IMR-90 (cell line): ENCODE measurements around the gene CACNA2D3. TPM values are rescaled to one million over a fixed set of nuclear protein-coding genes. Genes with fewer than 3 reads are reported as not detected.

Source experiments
- ATAC-seq: fragments of 200-7000 bp; cut with Tn5 transposase; 2 replicates; pipeline ENCODE4 v1.9.1; 2020; ENCODE audit warnings: low read depth, mild to moderate bottlenecking, moderate library complexity
- BruUV-seq: library from RNA; stranded (reverse); fragments of 400-500 nt; replicated peaks from 2 replicates; lab custom pipeline; 2021; lab: Mats Ljungman, UMichigan
- CTCF ChIA-PET: fragments of 300-600 bp; formaldehyde crosslinking; extraction: SDS; loops from one replicate; lab custom pipeline; 2021; ENCODE audit warnings: antibody characterized with exemption; lab: Yijun Ruan, JAX
- POLR2A ChIA-PET: fragments of 300-600 bp; sonication (Branson Sonifier 250); formaldehyde crosslinking; loops from one replicate; lab custom pipeline; 2022; ENCODE audit warnings: antibody characterized with exemption; ENCODE audit not compliant: unreplicated experiment; lab: Charles Lee
- DNase-seq: peaks from one replicate; pipeline ENCODE4 v3.0.0; 2013
- H2AFZ ChIP-seq: replicated peaks from 2 replicates; pipeline ENCODE3; 2013; ENCODE audit warnings: low read length, mild to moderate bottlenecking; ENCODE audit not compliant: poor library complexity
- H2AK5ac ChIP-seq: 2 replicates; pipeline ENCODE4 v1.6.1; 2013; ENCODE audit warnings: low read depth, low read length, inconsistent platforms
- H2AK9ac ChIP-seq: replicated peaks from 2 replicates; pipeline ENCODE3; 2013; ENCODE audit warnings: mild to moderate bottlenecking, low read depth, low read length, moderate library complexity; ENCODE audit not compliant: poor library complexity
- H2BK120ac ChIP-seq: 2 replicates; pipeline ENCODE4 v1.6.1; 2013; ENCODE audit warnings: low read depth, low read length, inconsistent platforms
- H2BK15ac ChIP-seq: 3 replicates; pipeline ENCODE4 v1.6.1; 2013; ENCODE audit warnings: low read depth, low read length, inconsistent platforms
- H2BK20ac ChIP-seq: 2 replicates; pipeline ENCODE4 v1.6.1; 2013; ENCODE audit warnings: low read depth, mild to moderate bottlenecking, inconsistent platforms, low read length, moderate library complexity
- H2BK5ac ChIP-seq: 2 replicates; pipeline ENCODE4 v1.6.1; 2013; ENCODE audit warnings: mild to moderate bottlenecking, low read depth, low read length, inconsistent platforms; ENCODE audit not compliant: poor library complexity, severe bottlenecking
- H3K14ac ChIP-seq: replicated peaks from 2 replicates; pipeline ENCODE4 v1.6.1; 2013; ENCODE audit warnings: low read depth, low read length, inconsistent platforms
- H3K18ac ChIP-seq: 2 replicates; pipeline ENCODE4 v1.6.1; 2013; ENCODE audit warnings: low read depth, low read length, control low read depth
- H3K23ac ChIP-seq: 2 replicates; pipeline ENCODE4 v1.6.1; 2013; ENCODE audit warnings: low read depth, low read length, inconsistent platforms
- H3K27ac ChIP-seq: 2 replicates; pipeline ENCODE4 v1.5.1; 2013; ENCODE audit warnings: mild to moderate bottlenecking, control low read depth, low read length; ENCODE audit not compliant: insufficient read depth
- H3K27me3 ChIP-seq: 2 replicates; pipeline ENCODE4 v1.6.1; 2013; ENCODE audit warnings: low read length; ENCODE audit not compliant: control insufficient read depth, insufficient read depth
- H3K36me3 ChIP-seq: 2 replicates; pipeline ENCODE4 v1.6.1; 2013; ENCODE audit warnings: low read length, mixed read lengths; ENCODE audit not compliant: control insufficient read depth, insufficient read depth
- H3K4ac ChIP-seq: 2 replicates; pipeline ENCODE4 v1.6.1; 2013; ENCODE audit warnings: low read depth, low read length, inconsistent platforms
- H3K4me1 ChIP-seq: 2 replicates; pipeline ENCODE4 v1.6.1; 2013; ENCODE audit warnings: low read length, mixed read lengths; ENCODE audit not compliant: control insufficient read depth, insufficient read depth
- H3K4me2 ChIP-seq: 2 replicates; pipeline ENCODE4 v1.6.1; 2013; ENCODE audit warnings: low read depth, mild to moderate bottlenecking, control low read depth, low read length, moderate library complexity
- H3K4me3 ChIP-seq: 2 replicates; pipeline ENCODE4 v1.5.1; 2013; ENCODE audit warnings: low read depth, mild to moderate bottlenecking, control low read depth, low read length, moderate library complexity; ENCODE audit not compliant: insufficient read depth
- H3K56ac ChIP-seq: 2 replicates; pipeline ENCODE4 v1.6.1; 2013; ENCODE audit warnings: low read length, inconsistent platforms; ENCODE audit not compliant: insufficient read depth; ENCODE audit errors: extremely low read depth
- H3K79me1 ChIP-seq, 2 experiments: 2 replicates each; pipeline ENCODE4 v1.6.1; 2013; ENCODE audit warnings: low read length in 2 of 2, inconsistent platforms in 1 of 2, low read depth in 1 of 2
- H3K9ac ChIP-seq: 2 replicates; pipeline ENCODE4 v1.6.1; 2013; ENCODE audit warnings: low read depth, low read length, control low read depth
- H3K9me1 ChIP-seq: 2 replicates; pipeline ENCODE4 v1.6.1; 2013; ENCODE audit warnings: low read length, inconsistent platforms; ENCODE audit not compliant: insufficient read depth
- H3K9me3 ChIP-seq: 2 replicates; pipeline ENCODE4 v1.6.1; 2013; ENCODE audit warnings: low read length; ENCODE audit not compliant: control insufficient read depth, insufficient read depth
- H4K20me1 ChIP-seq: 2 replicates; pipeline ENCODE4 v1.6.1; 2013; ENCODE audit warnings: low read length, inconsistent platforms; ENCODE audit not compliant: insufficient read depth
- H4K5ac ChIP-seq: 2 replicates; pipeline ENCODE4 v1.6.1; 2013; ENCODE audit warnings: mild to moderate bottlenecking, low read depth, low read length, control low read depth
- H4K8ac ChIP-seq, 2 experiments: 2 replicates each; pipeline ENCODE4 v1.6.1; 2013; ENCODE audit warnings: low read depth in 2 of 2, low read length in 2 of 2, control low read depth in 1 of 2, inconsistent platforms in 1 of 2
- H4K91ac ChIP-seq: 2 replicates; pipeline ENCODE4 v1.6.1; 2013; ENCODE audit warnings: low read depth, low read length, inconsistent platforms; ENCODE audit not compliant: insufficient read depth
- CEBPB ChIP-seq: IDR thresholded peaks from 2 replicates; pipeline ENCODE4 v1.6.1; 2012; ENCODE audit warnings: low read depth, low read length, improper control_type of control experiment
- CHD1 ChIP-seq: IDR thresholded peaks from 2 replicates; pipeline ENCODE4 v1.6.1; 2012; ENCODE audit warnings: low read depth, low read length, improper control_type of control experiment
- FOS ChIP-seq: fragments of 150-350 bp; IDR thresholded peaks from 2 replicates; pipeline ENCODE4 v1.6.1; 2016; ENCODE audit warnings: low read depth, low read length
- MAZ ChIP-seq: IDR thresholded peaks from 2 replicates; pipeline ENCODE4 v1.6.1; 2012; ENCODE audit warnings: low read depth, mild to moderate bottlenecking, low read length, improper control_type of control experiment, moderate library complexity, borderline replicate concordance
- MXI1 ChIP-seq: IDR thresholded peaks from 2 replicates; pipeline ENCODE4 v1.6.1; 2012; ENCODE audit warnings: low read depth, mild to moderate bottlenecking, low read length, moderate library complexity, borderline replicate concordance
- NFE2L2 ChIP-seq: fragments of 150-350 bp; IDR thresholded peaks from 2 replicates; pipeline ENCODE4 v1.6.1; 2016; ENCODE audit warnings: low read depth, mild to moderate bottlenecking, low read length
- POLR2A ChIP-seq: IDR thresholded peaks from 2 replicates; pipeline ENCODE4 v1.6.1; 2012; ENCODE audit warnings: mild to moderate bottlenecking, low read depth, low read length
- RCOR1 ChIP-seq: IDR thresholded peaks from 2 replicates; pipeline ENCODE4 v1.6.1; 2012; ENCODE audit warnings: mild to moderate bottlenecking, low read length, improper control_type of control experiment; ENCODE audit not compliant: insufficient replicate concordance
- SMC3 ChIP-seq: fragments of 150-350 bp; IDR thresholded peaks from 2 replicates; pipeline ENCODE4 v1.6.1; 2016; ENCODE audit warnings: low read depth, mild to moderate bottlenecking, antibody characterized with exemption, low read length, moderate library complexity
- WGBS, 2 experiments: methylation state at CpG; one replicate each; pipeline versions ENCODE4 v1.1.5 to v1.1.7; 2013; ENCODE audit warnings: missing lambda C conversion rate in 2 of 2; ENCODE audit not compliant: insufficient read length in 1 of 2; ENCODE audit errors: extremely low coverage in 2 of 2; 5-methylcytosine and 5-hydroxymethylcytosine counted together
- dilution Hi-C: fragments of 300-500 bp; cut with HindIII; formaldehyde crosslinking; loops from one replicate; pipeline ENCODE4 v1.14.3; 2018; ENCODE audit warnings: low sequenced_read_pairs; ENCODE audit not compliant: unreplicated experiment
- in situ Hi-C: fragments of 300-500 bp; cut with MboI; formaldehyde crosslinking; loops from 3 replicates; pipeline ENCODE4 v1.14.3; 2019; ENCODE audit warnings: low sequenced_read_pairs, inconsistent platforms, mixed read lengths
- intact Hi-C: fragments of 100-400 bp; cut with micrococcal nuclease; formaldehyde crosslinking; loops from 2 replicates; pipeline ENCODE4 v1.10.0; 2022
- polyA plus RNA-seq, 3 experiments: library from polyadenylated mRNA; depleted of rRNA; stranded (reverse); fragments of >200 nt; gene quantifications; 2 replicates each; pipeline ENCODE4 v1.2.3, GENCODE V29; 2012; ENCODE audit warnings: low replicate concordance in 1 of 3
- total RNA-seq: library from RNA; depleted of rRNA; stranded (reverse); fragments of >200 nt; gene quantifications from 2 replicates; pipeline ENCODE4 v1.2.3, GENCODE V29; 2012
- TF ChIP-seq, protein P1 (sequence below): conservative IDR thresholded peaks from 2 replicates; pipeline ENCODE4 v1.5.1; 2012; ENCODE audit warnings: mild to moderate bottlenecking, low read depth, low read length, improper control_type of control experiment

CACNA2D3 gene
- total and polyA plus RNA-seq, 2 of the 4 experiments (the other 2 are of a cell fraction): 0.36 to 0.41 TPM

DNA sequence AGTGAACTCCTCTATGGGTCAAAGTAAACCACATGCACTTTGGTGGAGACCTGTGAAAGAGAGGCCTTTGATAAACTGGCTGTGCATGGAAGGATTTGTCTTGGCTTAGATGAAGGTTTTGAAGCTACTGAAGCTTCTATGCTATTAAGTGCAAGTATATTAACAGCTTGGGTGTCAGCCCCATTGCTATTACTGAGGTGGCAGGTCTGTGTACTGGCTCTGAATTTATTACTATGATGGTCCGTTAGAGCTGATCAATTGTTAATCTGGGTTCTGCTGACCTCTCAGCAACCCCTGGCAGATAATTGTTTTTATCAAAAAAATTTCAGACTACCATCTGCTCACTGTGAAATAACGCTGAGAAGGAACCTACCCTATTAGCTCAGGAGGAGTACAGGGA lies 268.2 kb downstream of the CACNA2D3 start:
- Histone ChIP-seq H3K23ac (no peak overlapping the region), H2BK5ac (no peak overlapping the region), H3K9me1 (no peaks in the 10 kb centered on the region), H4K91ac (no peak overlapping the region), H3K79me1 (no peaks in the 10 kb centered on the region), H3K4me2 (no peak overlapping the region), H3K14ac (no peak overlapping the region), H3K4me1 (no peaks in the 10 kb centered on the region), H3K56ac (no peak overlapping the region), H2AK9ac (no peak overlapping the region), H3K27ac (no peak overlapping the region), H4K5ac (no peak overlapping the region), H3K4me3 (no peak overlapping the region), H3K9me3 (peaks cover 17% of the 10 kb centered on the region), H2BK15ac (no peak overlapping the region), H4K20me1 (no peaks in the 10 kb centered on the region), H4K8ac (no peak overlapping the region), H3K18ac (no peak overlapping the region), H2BK120ac (no peak overlapping the region), H2BK20ac (no peak overlapping the region), H3K27me3 (no peaks in the 10 kb centered on the region), H2AFZ (no peak overlapping the region), H3K4ac (no peak overlapping the region), H2AK5ac (no peak overlapping the region), H3K9ac (no peak overlapping the region), H3K36me3 (no peaks in the 10 kb centered on the region)
- intact Hi-C loops (no loop called here), dilution Hi-C loops (no loop called here), in situ Hi-C loops (no loop called here)
- no TSS peak for BruUV-seq
- ChIA-PET CTCF (interaction anchor here (0.6 kb wide), 1 partner anchor 387 kb away, joined by 3 read pairs; no protein-coding TSS in a partner anchor), POLR2A (no interaction called here)
- TF ChIP-seq MAZ (no peak), CEBPB (no peak), SMC3 (no peak), MXI1 (no peak), FOS (no peak), RCOR1 (no peak), CHD1 (no peak), POLR2A (no peak), NFE2L2 (no peak)
- TF ChIP-seq, protein P1, sequence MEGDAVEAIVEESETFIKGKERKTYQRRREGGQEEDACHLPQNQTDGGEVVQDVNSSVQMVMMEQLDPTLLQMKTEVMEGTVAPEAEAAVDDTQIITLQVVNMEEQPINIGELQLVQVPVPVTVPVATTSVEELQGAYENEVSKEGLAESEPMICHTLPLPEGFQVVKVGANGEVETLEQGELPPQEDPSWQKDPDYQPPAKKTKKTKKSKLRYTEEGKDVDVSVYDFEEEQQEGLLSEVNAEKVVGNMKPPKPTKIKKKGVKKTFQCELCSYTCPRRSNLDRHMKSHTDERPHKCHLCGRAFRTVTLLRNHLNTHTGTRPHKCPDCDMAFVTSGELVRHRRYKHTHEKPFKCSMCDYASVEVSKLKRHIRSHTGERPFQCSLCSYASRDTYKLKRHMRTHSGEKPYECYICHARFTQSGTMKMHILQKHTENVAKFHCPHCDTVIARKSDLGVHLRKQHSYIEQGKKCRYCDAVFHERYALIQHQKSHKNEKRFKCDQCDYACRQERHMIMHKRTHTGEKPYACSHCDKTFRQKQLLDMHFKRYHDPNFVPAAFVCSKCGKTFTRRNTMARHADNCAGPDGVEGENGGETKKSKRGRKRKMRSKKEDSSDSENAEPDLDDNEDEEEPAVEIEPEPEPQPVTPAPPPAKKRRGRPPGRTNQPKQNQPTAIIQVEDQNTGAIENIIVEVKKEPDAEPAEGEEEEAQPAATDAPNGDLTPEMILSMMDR: no peak
- no peak for DNase-seq
- no CpG with 5 or more reads among the region's 2 CpGs for WGBS, 2 experiments
- ATAC-seq: no peak
